Measurements from ENCODE around the gene TCF23. TPM values are rescaled to one million over a fixed set of nuclear protein-coding genes. Genes with fewer than 3 reads are reported as not detected.
"Not testable (repeated sequence)": the region's sequence is repeated elsewhere in the genome, so short reads cannot be mapped to it uniquely, and the experiment has no call there.

TCF23 gene
- total RNA-seq, 4 donors from 2014 or later = 0.13 TPM; not detected in 3

- no peak for TF ChIP-seq POLR2A (IDR thresholded peaks at IDR 0.05)
- TF ChIP-seq, protein P1, sequence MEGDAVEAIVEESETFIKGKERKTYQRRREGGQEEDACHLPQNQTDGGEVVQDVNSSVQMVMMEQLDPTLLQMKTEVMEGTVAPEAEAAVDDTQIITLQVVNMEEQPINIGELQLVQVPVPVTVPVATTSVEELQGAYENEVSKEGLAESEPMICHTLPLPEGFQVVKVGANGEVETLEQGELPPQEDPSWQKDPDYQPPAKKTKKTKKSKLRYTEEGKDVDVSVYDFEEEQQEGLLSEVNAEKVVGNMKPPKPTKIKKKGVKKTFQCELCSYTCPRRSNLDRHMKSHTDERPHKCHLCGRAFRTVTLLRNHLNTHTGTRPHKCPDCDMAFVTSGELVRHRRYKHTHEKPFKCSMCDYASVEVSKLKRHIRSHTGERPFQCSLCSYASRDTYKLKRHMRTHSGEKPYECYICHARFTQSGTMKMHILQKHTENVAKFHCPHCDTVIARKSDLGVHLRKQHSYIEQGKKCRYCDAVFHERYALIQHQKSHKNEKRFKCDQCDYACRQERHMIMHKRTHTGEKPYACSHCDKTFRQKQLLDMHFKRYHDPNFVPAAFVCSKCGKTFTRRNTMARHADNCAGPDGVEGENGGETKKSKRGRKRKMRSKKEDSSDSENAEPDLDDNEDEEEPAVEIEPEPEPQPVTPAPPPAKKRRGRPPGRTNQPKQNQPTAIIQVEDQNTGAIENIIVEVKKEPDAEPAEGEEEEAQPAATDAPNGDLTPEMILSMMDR (IDR thresholded peaks at IDR 0.05) = no peak
- no peak for TF ChIP-seq POLR2AphosphoS5 (IDR thresholded peaks at IDR 0.05)
- TF ChIP-seq EP300 (IDR thresholded peaks at IDR 0.05) = no peak
- Histone ChIP-seq H3K36me3 (no peaks in the 10 kb centered on the region), H3K4me3 (no peak overlapping the region), H3K27ac (no peak overlapping the region), H3K4me1 (peaks cover 0 to 5% (median 0%) of the 10 kb centered on the region in 3 donors), H3K27me3 (peaks cover 60% of the 10 kb centered on the region), H3K9me3 (no peaks in the 10 kb centered on the region)
- 60 to 71% methylated on average over 6 of the region's 6 CpGs for WGBS, 2 donors (ENCODE audit: low coverage in 1 of 2)
- no peak for ATAC-seq
Measured at GRCh38 chr2:27174638-27175037, 25.8 kb downstream of the TCF23 start.

DNA sequence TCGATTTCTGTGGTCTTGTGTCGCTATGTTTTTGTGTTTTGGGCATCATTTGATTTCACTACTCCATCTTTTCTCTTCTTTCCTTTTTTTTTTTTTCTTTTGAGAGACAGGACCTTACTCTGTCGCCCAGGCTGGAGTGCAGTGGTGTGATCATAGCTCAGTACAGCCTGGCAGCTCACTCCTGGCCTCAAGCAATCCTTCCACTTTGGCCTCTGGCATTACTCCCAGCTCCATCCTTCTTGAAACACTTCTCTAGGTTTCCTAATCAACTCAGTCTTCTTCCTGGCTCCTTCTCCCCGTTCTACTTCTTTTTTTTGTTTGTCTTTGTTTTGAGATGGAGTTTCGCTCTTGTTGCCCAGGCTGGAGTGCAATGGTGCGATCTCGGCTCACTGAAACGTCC, 26.5 kb downstream of the TCF23 start:
- Histone ChIP-seq H3K4me3 (no peak overlapping the region), H3K36me3 (no peaks in the 10 kb centered on the region), H3K27me3 (peaks cover 58% of the 10 kb centered on the region), H3K4me1 (no peaks in the 10 kb centered on the region), H3K9me3 (no peaks in the 10 kb centered on the region), H3K27ac (no peak overlapping the region)
- ATAC-seq = no peak
- TF ChIP-seq EP300 (IDR thresholded peaks at IDR 0.05) (no peak), POLR2A (IDR thresholded peaks at IDR 0.05) (no peak), POLR2AphosphoS5 (IDR thresholded peaks at IDR 0.05) (no peak)
- TF ChIP-seq, protein P1 (IDR thresholded peaks at IDR 0.05) = no peak
- WGBS, 2 donors (ENCODE audit: low coverage in 1 of 2) = 57 to 72% methylated on average over 3 to 8 of the region's 8 CpGs

DNA sequence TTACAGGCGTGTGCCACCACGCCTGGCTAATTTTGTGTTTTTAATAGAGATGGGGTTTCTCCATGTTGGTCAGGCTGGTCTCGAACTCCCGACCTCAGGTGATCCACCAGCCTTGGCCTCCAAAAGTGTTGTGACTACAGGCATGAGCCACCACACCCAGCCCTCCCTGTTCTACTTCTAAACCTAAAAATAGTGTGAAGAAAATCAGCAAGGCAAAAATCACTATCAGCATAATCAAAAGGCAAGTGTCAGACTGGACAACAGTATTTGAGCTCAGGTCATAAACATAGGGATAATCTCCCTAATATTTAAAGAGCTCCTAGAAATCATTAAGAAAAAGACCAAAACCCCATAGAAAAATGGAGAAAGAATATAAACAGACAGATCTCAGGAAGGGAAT, 27.0 kb downstream of the TCF23 start:
- H3K27me3 ChIP-seq = peaks cover 57% of the 10 kb centered on the region
- ATAC-seq, H3K4me1 ChIP-seq, H3K36me3 ChIP-seq, H3K27ac ChIP-seq, H3K9me3 ChIP-seq, H3K4me3 ChIP-seq: not testable (repeated sequence)
- WGBS, 2 donors (ENCODE audit: low coverage in 1 of 2) = 80 to 100% methylated on average over 1 to 4 of the region's 4 CpGs

DNA sequence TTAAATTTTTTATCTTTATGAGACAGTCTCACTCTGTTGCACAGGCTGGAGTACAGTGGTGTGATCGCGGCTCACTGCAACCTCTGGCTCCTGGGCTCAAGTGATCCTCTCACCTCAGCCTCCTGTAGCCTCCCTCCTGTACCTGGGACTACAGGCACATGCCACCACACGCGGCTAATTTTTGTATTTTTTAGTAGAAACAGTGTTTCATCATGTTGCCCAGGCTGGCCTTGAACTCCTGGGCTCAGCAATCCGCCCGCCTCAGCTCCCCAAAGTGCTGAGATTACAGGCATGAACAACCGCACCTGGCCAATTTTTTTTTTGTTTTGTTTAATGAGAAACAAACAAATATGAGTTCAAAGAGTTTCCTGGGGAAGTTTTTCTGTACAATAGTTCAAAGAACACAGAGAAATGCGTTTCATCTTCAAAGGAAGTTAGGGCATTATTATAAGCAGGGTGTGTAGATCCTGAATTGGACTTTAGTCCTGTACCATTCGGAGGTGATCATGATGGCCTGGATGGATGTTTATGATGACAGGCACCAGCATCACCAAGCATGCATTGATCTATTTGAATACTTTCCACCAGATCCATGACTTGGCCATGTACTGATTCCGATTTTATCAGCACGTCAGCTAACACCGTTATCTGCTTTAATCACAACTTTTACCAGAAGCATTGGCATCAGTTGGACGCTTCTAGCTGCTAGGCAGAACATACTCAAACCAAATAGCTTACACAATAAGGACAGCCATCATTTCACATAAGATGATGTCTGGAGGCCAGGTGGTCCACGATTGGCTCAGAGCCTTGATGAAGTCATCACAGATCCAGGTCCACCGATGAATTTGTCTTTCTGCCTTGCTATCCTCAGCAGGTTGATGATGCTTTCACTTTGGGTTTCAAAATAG, 28.9 kb downstream of the TCF23 start:
- Histone ChIP-seq H3K27ac (no peak overlapping the region), H3K4me1 (no peaks in the 10 kb centered on the region), H3K36me3 (no peaks in the 10 kb centered on the region), H3K9me3 (no peaks in the 10 kb centered on the region), H3K4me3 (no peak overlapping the region), H3K27me3 (peaks cover 50% of the 10 kb centered on the region)
- no peak for ATAC-seq
- TF ChIP-seq EP300 (IDR thresholded peaks at IDR 0.05) (no peak), POLR2A (IDR thresholded peaks at IDR 0.05) (no peak), POLR2AphosphoS5 (IDR thresholded peaks at IDR 0.05) (no peak)
- TF ChIP-seq, protein P1 (IDR thresholded peaks at IDR 0.05) = no peak
- WGBS, 2 donors (ENCODE audit: low coverage in 1 of 2) = 79% methylated on average over 6 to 15 of the region's 15 CpGs

DNA sequence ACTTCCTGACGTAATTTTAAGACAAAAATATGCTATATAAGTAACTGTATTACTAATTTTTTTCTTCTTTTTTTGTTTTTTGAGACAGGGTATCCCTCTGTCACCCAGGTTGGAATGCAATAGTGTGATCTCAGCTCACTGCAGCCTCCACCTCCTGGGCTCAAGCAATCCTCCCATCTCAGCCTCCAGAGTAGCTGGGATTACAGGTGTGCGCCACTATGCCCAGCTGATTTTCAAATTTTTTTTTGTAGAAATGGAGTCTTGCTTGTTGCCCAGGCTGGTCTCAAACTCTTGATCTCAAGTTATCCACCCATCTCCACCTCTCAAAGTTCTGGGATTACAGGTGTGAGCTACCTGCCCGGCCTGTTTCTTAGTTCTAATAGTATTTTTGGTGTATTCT, 29.7 kb downstream of the TCF23 start:
- WGBS, 2 donors (ENCODE audit: low coverage in 1 of 2) = 83 to 94% methylated on average over 3 of the region's 3 CpGs
- no peak overlapping the region for H3K4me3 ChIP-seq
- no peaks in the 10 kb centered on the region for H3K4me1 ChIP-seq
- no peaks in the 10 kb centered on the region for H3K36me3 ChIP-seq
- no peak for ATAC-seq
- H3K9me3 ChIP-seq = no peaks in the 10 kb centered on the region
- H3K27ac ChIP-seq = no peak overlapping the region
- peaks cover 45% of the 10 kb centered on the region for H3K27me3 ChIP-seq
- TF ChIP-seq POLR2A (IDR thresholded peaks at IDR 0.05) = no peak
- TF ChIP-seq, protein P1 (IDR thresholded peaks at IDR 0.05) = no peak
- no peak for TF ChIP-seq POLR2AphosphoS5 (IDR thresholded peaks at IDR 0.05)
- no peak for TF ChIP-seq EP300 (IDR thresholded peaks at IDR 0.05)

Data from gastroesophageal sphincter (tissue), 4 donors.